GM18861 (cell line): Measurements from ENCODE around the gene PHETA1.

Source experiments
- ATAC-seq: cut with Tn5 transposase; IDR thresholded peaks from one replicate; pipeline ENCODE4 v1.9.1; 2021; ENCODE audit not compliant: unreplicated experiment

Gene PHETA1

DNA sequence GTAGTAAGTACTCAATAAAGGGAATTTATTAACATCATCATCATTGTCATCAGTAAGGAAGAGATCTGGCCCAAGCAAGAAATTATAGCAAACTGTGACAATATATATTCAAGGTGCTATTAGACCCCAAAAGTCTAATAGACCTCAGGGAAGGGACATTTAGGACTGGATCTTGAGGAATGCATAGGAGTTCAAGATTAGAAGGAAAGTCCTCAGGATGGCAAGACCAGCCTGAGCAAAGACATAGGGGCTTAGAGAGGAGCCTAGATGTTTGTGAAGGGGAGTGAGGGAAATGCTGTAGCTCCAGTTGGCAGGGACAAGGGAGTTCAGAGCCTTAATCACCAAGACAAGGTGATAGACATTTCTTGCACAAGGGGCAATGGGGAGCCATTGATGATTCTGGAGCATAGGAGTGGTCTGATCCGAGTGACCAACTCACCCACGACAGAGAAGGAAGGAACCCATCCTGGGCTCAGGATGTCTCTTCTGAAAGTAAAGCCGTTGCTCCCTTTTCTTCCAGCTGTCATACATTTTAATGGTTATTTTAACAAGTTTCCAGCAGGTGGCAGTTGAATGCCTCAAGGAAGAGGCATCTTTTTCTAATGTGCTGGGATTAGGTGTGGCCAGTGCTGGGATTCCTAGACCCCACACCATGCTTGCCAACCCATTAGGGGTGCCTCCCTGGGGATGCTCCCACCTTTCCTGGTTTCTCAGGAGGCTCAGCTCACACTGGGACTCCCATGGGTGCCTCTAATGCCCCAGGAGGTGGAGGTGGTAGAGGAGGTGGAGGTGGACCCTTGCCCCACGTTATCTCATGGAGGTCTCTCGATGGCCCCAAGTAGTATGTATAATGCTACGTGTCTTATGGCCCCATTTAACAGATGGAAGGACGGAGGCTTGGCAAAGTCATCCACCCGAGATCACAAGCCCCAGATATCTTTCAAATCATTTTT, 37.8 kb downstream of the PHETA1 start:
- ATAC-seq = no peak

DNA sequence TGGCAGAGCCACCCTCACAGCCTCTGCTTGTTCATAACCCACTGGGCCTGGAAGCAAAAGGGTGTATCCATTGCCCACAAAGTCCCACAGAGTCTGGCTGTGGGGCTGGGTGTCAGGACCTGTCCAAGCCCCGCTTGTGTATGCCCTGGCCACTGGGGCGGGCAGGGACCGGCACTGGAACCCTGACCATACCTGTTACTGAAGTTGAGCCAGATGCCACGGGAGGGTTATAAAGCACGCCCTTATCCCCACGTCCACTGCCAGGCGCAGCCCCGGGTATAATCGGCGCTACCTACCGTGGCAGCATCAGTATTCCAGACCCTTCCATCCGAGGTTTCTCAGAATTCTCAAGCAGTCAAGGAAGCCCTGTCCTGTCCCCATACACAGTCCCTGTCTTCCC, 40.8 kb downstream of the PHETA1 start:
- ATAC-seq = no peak

DNA sequence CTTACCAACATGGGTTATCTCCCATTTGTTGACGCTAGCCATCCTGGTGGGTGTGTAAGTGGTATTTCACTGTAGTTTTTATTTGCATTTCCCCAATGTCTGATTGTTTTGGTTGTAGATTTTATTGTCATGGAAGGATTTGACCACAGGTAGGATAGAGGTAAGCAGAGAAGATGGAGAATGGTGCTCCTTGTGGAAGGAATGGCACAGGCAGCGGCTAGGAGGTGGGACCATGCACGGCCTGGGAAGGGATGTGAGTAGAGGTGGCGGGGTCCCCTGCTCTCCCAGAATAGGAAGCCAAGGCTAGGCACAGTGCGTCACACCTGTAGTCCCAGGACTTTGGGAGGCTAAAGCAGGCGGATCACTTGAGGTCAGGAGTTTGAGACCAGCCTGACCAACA, 41.4 kb downstream of the PHETA1 start:
- no peak for ATAC-seq

DNA sequence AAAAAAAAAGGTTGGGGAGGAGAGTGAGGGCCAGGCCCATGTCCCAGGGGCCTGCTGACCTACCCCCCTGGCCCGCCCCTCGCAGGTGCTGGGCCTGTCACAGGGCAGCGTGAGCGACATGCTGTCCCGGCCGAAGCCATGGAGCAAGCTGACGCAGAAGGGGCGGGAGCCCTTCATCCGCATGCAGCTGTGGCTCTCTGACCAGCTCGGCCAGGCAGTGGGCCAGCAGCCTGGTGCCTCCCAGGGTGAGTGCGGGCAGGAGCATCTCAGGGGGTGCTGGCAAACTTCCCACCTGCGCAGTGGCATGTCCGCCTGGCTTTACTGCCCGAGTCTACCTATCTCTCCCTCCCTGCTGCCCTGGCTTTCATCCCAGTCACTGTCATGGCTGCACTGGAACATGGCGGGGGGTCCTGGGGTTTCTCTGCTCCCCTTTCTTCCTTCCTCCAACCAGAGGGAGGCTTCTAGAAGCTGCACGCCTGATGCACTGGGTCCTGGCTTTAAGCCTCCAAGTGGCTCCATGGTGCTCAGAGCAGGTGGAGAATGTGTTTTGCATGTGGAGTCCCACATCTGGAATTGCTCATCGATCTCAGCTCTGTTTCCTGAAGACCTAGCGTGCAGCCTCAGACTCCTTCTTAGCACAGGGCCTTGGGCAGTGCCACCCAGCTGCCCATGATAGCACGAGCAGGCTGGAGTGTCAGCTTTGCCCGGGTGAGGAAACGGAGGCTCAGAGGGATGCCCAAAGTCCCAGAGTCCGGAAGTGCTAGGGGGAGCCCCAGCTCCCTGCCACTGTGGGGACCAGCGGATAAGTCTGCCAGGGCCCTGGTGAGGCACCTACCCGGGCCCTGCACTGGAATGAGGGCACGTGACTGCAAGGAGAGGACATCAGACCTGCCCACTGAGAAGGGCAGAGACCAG, 46.3 kb downstream of the PHETA1 start:
- ATAC-seq = no peak

DNA sequence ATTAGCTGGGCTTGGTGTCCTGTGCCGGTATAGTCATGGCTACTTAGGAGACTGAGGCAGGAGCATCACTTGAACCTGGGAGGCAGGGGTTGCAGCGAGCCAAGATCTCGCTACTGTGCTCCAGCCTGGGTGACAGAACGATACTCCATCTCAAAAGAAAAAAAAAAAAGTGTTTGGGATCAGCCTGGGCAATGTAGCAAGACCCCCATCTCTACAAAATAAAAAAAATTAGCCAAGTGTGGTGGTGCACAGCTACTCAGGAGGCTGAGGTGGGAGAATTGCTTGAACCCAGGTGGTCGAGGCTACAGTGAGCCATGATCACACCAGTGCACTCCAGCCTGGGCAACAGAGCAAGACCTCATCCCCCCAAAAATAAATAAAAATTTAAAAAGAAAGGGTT, 47.6 kb downstream of the PHETA1 start:
- ATAC-seq = no peak

DNA sequence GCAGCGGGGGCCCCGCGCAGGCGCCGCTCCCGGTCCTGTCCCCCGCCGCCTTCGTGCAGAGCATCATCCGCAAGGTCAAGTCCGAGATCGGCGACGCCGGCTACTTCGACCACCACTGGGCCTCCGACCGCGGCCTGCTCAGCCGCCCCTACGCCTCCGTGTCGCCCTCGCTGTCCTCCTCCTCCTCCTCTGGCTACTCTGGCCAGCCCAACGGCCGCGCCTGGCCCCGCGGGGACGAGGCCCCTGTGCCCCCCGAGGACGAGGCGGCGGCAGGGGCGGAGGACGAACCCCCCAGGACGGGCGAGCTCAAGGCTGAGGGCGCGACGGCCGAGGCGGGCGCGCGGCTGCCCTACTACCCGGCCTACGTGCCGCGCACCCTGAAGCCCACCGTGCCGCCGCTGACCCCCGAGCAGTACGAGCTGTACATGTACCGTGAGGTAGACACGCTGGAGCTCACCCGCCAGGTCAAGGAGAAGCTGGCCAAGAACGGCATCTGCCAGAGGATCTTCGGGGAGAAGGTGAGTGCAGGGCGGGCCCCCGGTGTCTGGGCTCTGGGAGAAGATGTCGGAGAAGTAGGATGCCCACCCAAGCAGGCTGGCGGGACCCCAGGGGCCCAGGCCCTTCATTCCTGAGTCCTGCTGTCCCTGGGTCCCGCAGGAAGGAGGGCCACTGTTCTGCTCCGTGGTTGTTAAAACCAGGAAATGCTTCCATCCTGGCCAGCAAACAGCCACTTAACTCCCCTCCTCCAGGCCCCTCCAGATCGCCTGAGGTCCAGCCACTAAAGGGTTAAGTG, 48.4 kb downstream of the PHETA1 start:
- ATAC-seq = no peak

DNA sequence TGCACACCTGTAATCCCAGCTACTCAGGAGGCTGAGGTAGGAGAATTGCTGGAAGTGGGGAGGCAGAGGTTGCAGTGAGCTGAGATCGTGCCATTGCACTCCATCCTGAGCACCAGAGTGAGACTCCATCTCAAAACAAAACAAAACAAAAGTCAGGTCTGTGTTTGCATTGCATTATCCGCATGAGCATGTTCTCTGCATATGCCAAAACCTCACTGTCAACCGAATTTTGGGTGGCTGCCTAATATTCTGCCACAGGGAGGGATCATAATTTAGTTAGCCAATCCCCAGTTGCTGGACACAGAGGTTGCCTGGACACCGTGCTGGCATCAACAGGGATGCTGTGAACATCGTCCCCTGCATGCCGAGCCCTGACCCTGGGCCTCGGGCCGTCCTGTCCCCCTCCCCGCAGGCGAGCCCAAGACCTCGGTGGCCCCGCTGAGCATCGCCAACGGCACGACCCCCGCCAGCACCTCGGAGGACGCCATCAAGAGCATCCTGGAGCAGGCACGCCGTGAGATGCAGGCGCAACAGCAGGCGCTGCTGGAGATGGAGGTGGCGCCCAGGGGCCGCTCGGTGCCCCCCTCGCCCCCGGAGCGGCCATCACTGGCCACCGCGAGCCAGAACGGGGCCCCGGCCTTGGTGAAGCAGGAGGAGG, 49.2 kb downstream of the PHETA1 start:
- ATAC-seq = no peak

DNA sequence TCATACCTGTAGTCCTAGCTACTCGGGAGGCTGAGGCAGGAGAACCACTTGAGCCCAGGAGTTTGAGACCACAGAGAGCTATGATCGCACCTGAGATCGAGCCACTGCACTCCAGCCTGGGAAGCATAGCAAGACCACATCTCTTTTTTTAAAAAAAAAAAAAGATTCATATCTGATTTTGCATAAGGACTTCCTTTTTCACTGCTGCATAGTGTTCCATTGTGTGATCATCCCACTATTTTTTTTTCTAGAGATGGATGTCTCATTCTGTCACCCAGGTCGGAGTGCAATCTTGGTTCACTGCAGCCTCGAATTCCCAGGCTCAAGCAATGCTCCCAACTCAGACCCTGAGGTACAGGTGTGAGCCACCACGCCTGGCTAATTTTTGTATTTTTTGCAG, 50.4 kb downstream of the PHETA1 start:
- ATAC-seq = no peak

DNA sequence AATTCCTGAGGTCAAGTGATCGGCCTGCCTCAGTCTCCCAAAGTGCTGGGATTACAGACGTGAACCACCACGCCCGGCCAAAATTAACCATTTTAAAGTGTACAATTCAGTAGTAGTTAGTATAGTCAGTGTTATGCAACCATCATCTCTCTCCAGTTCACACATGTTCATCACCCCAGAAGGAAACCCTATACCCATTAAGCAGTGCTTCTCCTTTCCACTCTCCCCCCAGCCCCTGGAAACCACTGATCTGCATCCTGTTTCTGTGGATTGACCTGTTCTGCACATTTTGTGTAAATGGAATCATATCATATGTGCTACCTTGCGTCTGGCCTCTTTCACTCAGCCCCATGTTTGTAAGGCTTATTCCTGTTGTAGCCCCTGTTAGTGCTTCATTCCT, 52.2 kb downstream of the PHETA1 start:
- no peak for ATAC-seq

DNA sequence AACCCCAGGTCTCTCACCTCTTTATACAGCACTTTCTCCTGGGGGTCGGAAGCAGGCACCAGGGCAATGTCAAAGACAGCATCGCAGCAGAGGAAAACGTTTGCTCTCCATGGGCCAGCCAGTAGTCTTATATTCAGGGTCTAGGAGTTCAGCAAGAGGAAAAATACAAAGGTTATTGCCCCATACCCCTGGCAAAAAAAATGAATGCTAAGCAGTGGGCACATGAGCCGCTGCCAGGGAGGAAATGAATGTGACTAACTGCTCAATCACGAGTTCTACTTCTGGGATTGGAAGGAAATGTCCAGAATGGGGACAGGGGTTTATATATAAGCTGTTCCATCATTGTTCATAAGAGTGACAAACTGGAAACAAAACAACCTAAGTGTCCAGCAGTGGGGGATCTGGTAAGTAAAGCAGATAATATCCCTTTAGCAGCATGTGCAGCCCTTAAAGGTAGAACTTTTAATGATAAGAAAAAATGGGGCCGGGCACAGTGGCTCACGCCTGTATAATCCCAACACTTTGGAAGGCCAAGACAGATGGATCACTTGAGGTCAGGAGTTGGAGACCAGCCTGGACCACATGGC, 53.8 kb downstream of the PHETA1 start:
- ATAC-seq = no peak

DNA sequence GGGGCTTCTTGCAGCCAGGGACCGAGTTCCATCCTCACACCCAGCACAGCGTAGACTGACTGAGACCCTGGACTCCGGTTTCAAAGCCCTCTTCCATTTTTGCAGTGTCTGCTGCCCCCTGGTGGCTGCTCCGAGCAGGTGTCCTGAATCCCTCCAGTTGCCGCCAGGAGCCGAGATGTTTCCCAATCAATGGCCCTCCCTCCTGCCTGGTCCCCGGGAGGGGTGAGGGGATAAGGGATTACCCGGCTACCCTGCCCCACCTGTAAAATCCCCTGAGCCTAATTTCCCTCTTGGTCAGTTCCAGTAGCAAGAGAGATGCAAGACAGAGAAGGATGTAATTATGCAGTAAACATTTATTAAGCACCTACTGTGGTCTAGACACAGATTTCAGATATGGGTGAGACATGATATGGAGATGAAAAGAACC, 55.0 kb downstream of the PHETA1 start:
- ATAC-seq = no peak

DNA sequence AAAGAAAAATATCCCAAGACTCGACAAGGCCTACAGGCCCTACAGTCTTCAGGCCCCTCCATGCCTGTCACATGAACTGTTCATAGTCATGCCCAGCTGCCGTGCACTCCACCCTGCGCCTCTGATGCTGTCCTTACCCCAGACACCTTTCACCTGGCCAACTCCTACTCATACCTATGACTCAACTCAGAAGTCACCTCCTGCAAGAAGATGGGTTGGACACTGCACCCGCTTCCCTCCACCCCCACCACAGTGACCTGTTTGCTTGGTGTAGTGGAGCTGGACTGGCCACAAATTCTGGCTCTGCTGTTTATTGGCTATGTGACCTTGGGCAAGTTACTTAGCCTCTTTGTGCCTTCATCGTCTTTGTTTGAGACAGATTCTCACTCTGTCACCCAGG, 56.2 kb downstream of the PHETA1 start:
- ATAC-seq = no peak

DNA sequence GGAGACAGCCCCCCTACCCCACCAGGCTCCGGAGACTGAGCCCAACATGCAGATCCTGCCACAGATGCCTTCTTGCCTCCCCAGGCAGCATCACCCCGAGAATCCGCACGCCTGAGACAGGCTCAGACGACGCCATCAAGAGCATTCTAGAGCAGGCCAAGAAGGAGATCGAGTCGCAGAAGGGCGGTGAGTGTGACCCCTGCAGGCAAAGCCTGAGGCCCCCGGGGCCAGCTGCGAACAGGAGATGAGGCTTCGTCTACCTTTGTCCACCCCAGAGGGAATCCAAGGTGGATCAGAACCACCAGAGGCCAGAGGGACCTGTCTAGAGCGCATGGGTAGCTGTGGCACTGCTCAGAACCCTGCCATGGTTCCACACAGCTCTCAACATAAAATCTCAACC, 56.9 kb downstream of the PHETA1 start:
- no peak for ATAC-seq

DNA sequence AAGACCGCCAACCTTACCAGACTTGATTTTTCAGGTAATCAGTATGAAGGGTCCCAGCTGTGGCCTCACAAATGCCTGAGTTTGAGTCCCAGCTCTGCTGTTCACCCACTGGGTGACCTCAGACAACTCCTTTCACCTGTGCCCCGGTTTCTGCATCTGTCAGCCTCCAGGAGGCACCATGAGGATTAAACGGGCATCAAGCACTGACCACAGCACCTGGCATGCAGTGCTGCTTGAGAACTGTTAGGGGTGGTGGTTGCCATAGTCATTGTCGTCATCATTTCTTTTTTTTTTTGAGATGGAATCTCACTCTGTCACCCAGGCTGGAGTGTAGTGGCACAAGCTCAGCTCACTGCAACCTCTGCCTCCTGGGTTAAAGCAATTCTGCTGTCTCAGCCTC, 57.9 kb downstream of the PHETA1 start:
- no peak for ATAC-seq
